ENCODE measurements around the gene RNF181. TPM values are rescaled to one million over a fixed set of nuclear protein-coding genes. Genes with fewer than 3 reads are reported as not detected.

RNF181 gene
- total and polyA plus RNA-seq, 4 experiments from 2014 or later = 73.6 to 215 (median 126) TPM

GRCh38 chr2:85635011-85635410 lies 39.5 kb downstream of the RNF181 start:
- intact Hi-C loops (cut with micrococcal nuclease) = no loop called here
- no peaks in the 10 kb centered on the region for H3K27me3 Mint-ChIP-seq
- peaks cover 11 to 18% (median 14%) of the 10 kb centered on the region in 4 donors for H3K4me1 Mint-ChIP-seq
- DNase-seq = no peak
- no peaks in the 10 kb centered on the region for H3K27me3 ChIP-seq (ENCODE audit: insufficient read depth, low read length)
- no peaks in the 10 kb centered on the region for H3K4me1 ChIP-seq (ENCODE audit: insufficient read depth, low read length)
- H3K27ac ChIP-seq (ENCODE audit: low read depth, low read length) = no peak overlapping the region
- peak overlapping the region in 3 of 7 donors; percentile 32 to 76 (median 33) for H3K27ac Mint-ChIP-seq
- H3K4me3 Mint-ChIP-seq = no peak overlapping the region
- no peaks in the 10 kb centered on the region for H3K9me3 Mint-ChIP-seq
- H3K4me3 ChIP-seq (ENCODE audit: low read length in 2 of 2) = no peak overlapping the region
- no peaks in the 10 kb centered on the region for H3K9me3 ChIP-seq (ENCODE audit: control insufficient read depth in 1 of 2, low read length in 2 of 2)
- peaks cover 54% of the 10 kb centered on the region for H3K36me3 ChIP-seq (ENCODE audit: insufficient read depth, low read length)
- ChIA-PET POLR2A (ENCODE audit: partially characterized antibody) (no interaction called here), CTCF (ENCODE audit: partially characterized antibody) (interaction anchor here (1.0 to 4.5 kb wide), 5 partner anchors 8 to 71 kb away, joined by 3 to 68 read pairs (median 16); partner anchors contain the start of gene USP39)
- H3K36me3 Mint-ChIP-seq = peaks cover 57 to 80% of the 10 kb centered on the region in 2 donors

GRCh38 chr2:85635636-85636035 lies 40.1 kb downstream of the RNF181 start:
- ChIA-PET POLR2A (ENCODE audit: partially characterized antibody) (no interaction called here), CTCF (ENCODE audit: partially characterized antibody) (interaction anchor here (0.9 to 4.5 kb wide), 7 partner anchors 11 to 71 kb away, joined by 4 to 68 read pairs (median 15); partner anchors contain the start of genes RNF181 and USP39)
- H3K9me3 ChIP-seq (ENCODE audit: control insufficient read depth in 1 of 2, low read length in 2 of 2) = no peaks in the 10 kb centered on the region
- H3K4me3 ChIP-seq (ENCODE audit: low read length in 2 of 2) = no peak overlapping the region
- Mint-ChIP-seq H3K4me1 (peaks cover 11 to 18% (median 14%) of the 10 kb centered on the region in 4 donors), H3K36me3 (peaks cover 54 to 76% of the 10 kb centered on the region in 2 donors), H3K27ac (peak overlapping the region in 2 of 7 donors; percentile 18 to 36), H3K9me3 (no peaks in the 10 kb centered on the region), H3K27me3 (no peaks in the 10 kb centered on the region), H3K4me3 (no peak overlapping the region)
- no peaks in the 10 kb centered on the region for H3K27me3 ChIP-seq (ENCODE audit: insufficient read depth, low read length)
- no peaks in the 10 kb centered on the region for H3K4me1 ChIP-seq (ENCODE audit: insufficient read depth, low read length)
- no peak overlapping the region for H3K27ac ChIP-seq (ENCODE audit: low read depth, low read length)
- H3K36me3 ChIP-seq (ENCODE audit: insufficient read depth, low read length) = peaks cover 49% of the 10 kb centered on the region
- intact Hi-C loops (cut with micrococcal nuclease) = no loop called here
- DNase-seq = no peak

GRCh38 chr2:85642725-85643124 lies 47.2 kb downstream of the RNF181 start:
- intact Hi-C loops (cut with micrococcal nuclease) = no loop called here
- H3K4me3 Mint-ChIP-seq = peak overlapping the region in 4 of 8 donors; percentile 2 to 52 (median 23)
- no peaks in the 10 kb centered on the region for H3K27me3 Mint-ChIP-seq

GRCh38 chr2:85644909-85645308 lies 49.4 kb downstream of the RNF181 start:
- Histone ChIP-seq H3K36me3 (ENCODE audit: insufficient read depth, low read length) (peaks cover 89% of the 10 kb centered on the region), H3K9me3 (ENCODE audit: control insufficient read depth in 1 of 2, low read length in 2 of 2) (no peaks in the 10 kb centered on the region), H3K4me1 (ENCODE audit: insufficient read depth, low read length) (no peaks in the 10 kb centered on the region), H3K4me3 (ENCODE audit: low read length in 2 of 2) (no peak overlapping the region), H3K27ac (ENCODE audit: low read depth, low read length) (no peak overlapping the region), H3K27me3 (ENCODE audit: insufficient read depth, low read length) (no peaks in the 10 kb centered on the region)
- intact Hi-C loops (cut with micrococcal nuclease) = no loop called here
- Mint-ChIP-seq H3K27me3 (no peaks in the 10 kb centered on the region), H3K9me3 (peaks cover 0 to 1% (median 0%) of the 10 kb centered on the region in 8 donors), H3K36me3 (peaks cover 63 to 86% of the 10 kb centered on the region in 2 donors), H3K27ac (no peak overlapping the region), H3K4me3 (no peak overlapping the region), H3K4me1 (peaks cover 6 to 13% (median 10%) of the 10 kb centered on the region in 4 donors)
- ChIA-PET CTCF (ENCODE audit: partially characterized antibody) (no interaction called here), POLR2A (ENCODE audit: partially characterized antibody) (interaction anchor here (0.6 kb wide), 1 partner anchor 24 kb away, joined by 3 read pairs; no protein-coding TSS in a partner anchor)
- DNase-seq = no peak

More at GRCh38 chr2:85642725-85643124, 47.2 kb downstream of the RNF181 start:
- no peaks in the 10 kb centered on the region for H3K4me1 ChIP-seq (ENCODE audit: insufficient read depth, low read length)
- peaks cover 0 to 1% (median 0%) of the 10 kb centered on the region in 8 donors for H3K9me3 Mint-ChIP-seq
- DNase-seq = peak in 1 of 5 donors; percentile 8
- POLR2A ChIA-PET (ENCODE audit: partially characterized antibody) = no interaction called here
- peaks cover 81% of the 10 kb centered on the region for H3K36me3 ChIP-seq (ENCODE audit: insufficient read depth, low read length)
- H3K4me3 ChIP-seq (ENCODE audit: low read length in 2 of 2) = no peak overlapping the region
- H3K9me3 ChIP-seq (ENCODE audit: control insufficient read depth in 1 of 2, low read length in 2 of 2) = no peaks in the 10 kb centered on the region
- H3K4me1 Mint-ChIP-seq = peaks cover 6 to 13% (median 10%) of the 10 kb centered on the region in 4 donors
- H3K27ac Mint-ChIP-seq = peak overlapping the region; percentile 6 to 90 (median 57)
- no peaks in the 10 kb centered on the region for H3K27me3 ChIP-seq (ENCODE audit: insufficient read depth, low read length)
- CTCF ChIA-PET (ENCODE audit: partially characterized antibody) = interaction anchor here (0.9 kb wide), 1 partner anchor 10 kb away, joined by 3 read pairs; no protein-coding TSS in a partner anchor
- no peak overlapping the region for H3K27ac ChIP-seq (ENCODE audit: low read depth, low read length)
- H3K36me3 Mint-ChIP-seq = peaks cover 58 to 80% of the 10 kb centered on the region in 2 donors

GRCh38 chr2:85646166-85646565 lies 50.6 kb downstream of the RNF181 start:
- Histone ChIP-seq H3K9me3 (ENCODE audit: control insufficient read depth in 1 of 2, low read length in 2 of 2) (no peaks in the 10 kb centered on the region), H3K27me3 (ENCODE audit: insufficient read depth, low read length) (no peaks in the 10 kb centered on the region), H3K27ac (ENCODE audit: low read depth, low read length) (no peak overlapping the region), H3K36me3 (ENCODE audit: insufficient read depth, low read length) (peaks cover 81% of the 10 kb centered on the region), H3K4me3 (ENCODE audit: low read length in 2 of 2) (no peak overlapping the region), H3K4me1 (ENCODE audit: insufficient read depth, low read length) (no peaks in the 10 kb centered on the region)
- intact Hi-C loops (cut with micrococcal nuclease) = no loop called here
- POLR2A ChIA-PET (ENCODE audit: partially characterized antibody) = no interaction called here
- Mint-ChIP-seq H3K27ac (peak overlapping the region in 1 of 7 donors; percentile 6), H3K27me3 (no peaks in the 10 kb centered on the region), H3K4me1 (peaks cover 6 to 13% (median 10%) of the 10 kb centered on the region in 4 donors), H3K36me3 (peaks cover 53 to 81% of the 10 kb centered on the region in 2 donors), H3K9me3 (peaks cover 0 to 1% (median 0%) of the 10 kb centered on the region in 8 donors), H3K4me3 (no peak overlapping the region)
- no peak for DNase-seq
- CTCF ChIA-PET (ENCODE audit: partially characterized antibody) = interaction anchor here (1.2 to 1.5 kb wide), 2 partner anchors 9 to 10 kb away, joined by 4 to 10 read pairs; no protein-coding TSS in a partner anchor

Other genes starting within 250 kb of the RNF181 start
- 10 to 100 TPM; 33.0 to 33.4 TPM for gene RETSAT, start 241.2 kb upstream of the RNF181 start, total RNA-seq
- 10 to 100 TPM; 20.8 to 24.3 TPM for gene RETSAT, start 241.2 kb upstream of the RNF181 start, polyA plus RNA-seq
- gene ELMOD3, start 241.0 kb upstream of the RNF181 start, total RNA-seq = 10 to 100 TPM; 29.8 to 33.2 TPM
- gene ELMOD3, start 241.0 kb upstream of the RNF181 start, polyA plus RNA-seq = 10 to 100 TPM; 10.1 to 11.2 TPM
- gene CAPG, start 185.4 kb upstream of the RNF181 start, total RNA-seq = 10 to 100 TPM; 25.6 to 38.5 TPM
- gene CAPG, start 185.4 kb upstream of the RNF181 start, polyA plus RNA-seq = 100 to 1,000 TPM; 113 to 136 TPM
- 1 to 10 TPM; 1.5 to 1.6 TPM for gene SH2D6, start 177.0 kb upstream of the RNF181 start, total RNA-seq
- not detected for gene SH2D6, start 177.0 kb upstream of the RNF181 start, polyA plus RNA-seq
- 100 to 1,000 TPM; 177 to 182 TPM for gene MAT2A, start 56.6 kb upstream of the RNF181 start, total RNA-seq
- 100 to 1,000 TPM in 1 of 2 donors, 10 to 100 TPM in 1; 75.4 to 126 TPM for gene MAT2A, start 56.6 kb upstream of the RNF181 start, polyA plus RNA-seq
- gene GGCX, start 34.3 kb upstream of the RNF181 start, total RNA-seq = 10 to 100 TPM; 28.5 to 38.1 TPM
- 10 to 100 TPM in 1 of 2 donors, 1 to 10 TPM in 1; 8.4 to 11.0 TPM for gene GGCX, start 34.3 kb upstream of the RNF181 start, polyA plus RNA-seq
- gene VAMP8, start 18.2 kb upstream of the RNF181 start, total RNA-seq = 100 to 1,000 TPM in 1 of 2 experiments, 10 to 100 TPM in 1; 98.5 to 107 TPM
- gene VAMP8, start 18.2 kb upstream of the RNF181 start, polyA plus RNA-seq = 100 to 1,000 TPM; 401 to 612 TPM
- gene VAMP5, start 11.3 kb upstream of the RNF181 start, total RNA-seq = 10 to 100 TPM; 25.5 to 25.6 TPM
- 100 to 1,000 TPM; 109 to 136 TPM for gene VAMP5, start 11.3 kb upstream of the RNF181 start, polyA plus RNA-seq
- gene TMEM150A, start 7.0 kb downstream of the RNF181 start, total RNA-seq = 10 to 100 TPM; 13.3 to 14.3 TPM
- gene TMEM150A, start 7.0 kb downstream of the RNF181 start, polyA plus RNA-seq = 10 to 100 TPM; 15.3 to 17.9 TPM
- gene C2orf68, start 16.3 kb downstream of the RNF181 start, total RNA-seq = 10 to 100 TPM; 87.3 to 89.9 TPM
- 10 to 100 TPM; 16.9 to 19.4 TPM for gene C2orf68, start 16.3 kb downstream of the RNF181 start, polyA plus RNA-seq
- 10 to 100 TPM; 57.2 to 61.7 TPM for gene USP39, start 20.4 kb downstream of the RNF181 start, total RNA-seq
- gene USP39, start 20.4 kb downstream of the RNF181 start, polyA plus RNA-seq = 10 to 100 TPM; 72.5 to 90.2 TPM
- gene SFTPB, start 72.5 kb downstream of the RNF181 start, total RNA-seq = not detected
- not detected for gene SFTPB, start 72.5 kb downstream of the RNF181 start, polyA plus RNA-seq
- gene GNLY, start 98.6 kb downstream of the RNF181 start, total RNA-seq = 10 to 100 TPM; 17.2 to 20.0 TPM
- 10 to 100 TPM; 22.3 to 32.2 TPM for gene GNLY, start 98.6 kb downstream of the RNF181 start, polyA plus RNA-seq
- not detected for gene ATOH8, start 158.2 kb downstream of the RNF181 start, total RNA-seq
- gene ATOH8, start 158.2 kb downstream of the RNF181 start, polyA plus RNA-seq = not detected